ENCODE data around the gene CCDC47.

GRCh38 chr17:63704836-63705235, 68.6 kb downstream of the CCDC47 start:
- TF ChIP-seq CTCF (IDR thresholded peaks at IDR 0.05) (no peak), EZH2 (IDR thresholded peaks at IDR 0.05; ENCODE audit: borderline replicate concordance, insufficient read depth, low read depth, low read length, poor library complexity, severe bottlenecking) (no peak)

Measured in B cell (primary cell).